Measurements from ENCODE around the gene RPUSD1.
"Not testable (repeated sequence)": the region's sequence is repeated elsewhere in the genome, so short reads cannot be mapped to it uniquely, and the experiment has no call there.

DNA sequence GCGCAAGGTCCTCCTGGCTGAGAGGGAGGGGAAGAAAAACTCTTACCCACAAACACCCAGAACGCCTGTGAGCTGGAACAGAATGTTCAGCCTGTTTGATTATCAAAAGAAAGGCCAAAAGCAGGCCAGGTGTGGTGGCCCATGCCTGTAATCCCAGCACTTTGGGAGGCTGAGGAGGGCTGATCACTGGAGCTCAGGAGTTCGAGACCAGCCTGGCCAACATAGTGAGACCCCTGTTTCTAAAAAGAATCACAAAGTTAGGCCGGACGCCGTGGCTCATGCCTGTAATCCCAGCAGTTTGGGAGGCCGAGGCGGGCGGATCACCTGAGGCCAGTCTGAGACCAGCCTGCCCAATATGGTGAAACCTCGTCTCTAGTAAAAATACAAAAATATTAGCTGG is 11.9 kb downstream of the RPUSD1 start:
- TF ChIP-seq, protein P1, sequence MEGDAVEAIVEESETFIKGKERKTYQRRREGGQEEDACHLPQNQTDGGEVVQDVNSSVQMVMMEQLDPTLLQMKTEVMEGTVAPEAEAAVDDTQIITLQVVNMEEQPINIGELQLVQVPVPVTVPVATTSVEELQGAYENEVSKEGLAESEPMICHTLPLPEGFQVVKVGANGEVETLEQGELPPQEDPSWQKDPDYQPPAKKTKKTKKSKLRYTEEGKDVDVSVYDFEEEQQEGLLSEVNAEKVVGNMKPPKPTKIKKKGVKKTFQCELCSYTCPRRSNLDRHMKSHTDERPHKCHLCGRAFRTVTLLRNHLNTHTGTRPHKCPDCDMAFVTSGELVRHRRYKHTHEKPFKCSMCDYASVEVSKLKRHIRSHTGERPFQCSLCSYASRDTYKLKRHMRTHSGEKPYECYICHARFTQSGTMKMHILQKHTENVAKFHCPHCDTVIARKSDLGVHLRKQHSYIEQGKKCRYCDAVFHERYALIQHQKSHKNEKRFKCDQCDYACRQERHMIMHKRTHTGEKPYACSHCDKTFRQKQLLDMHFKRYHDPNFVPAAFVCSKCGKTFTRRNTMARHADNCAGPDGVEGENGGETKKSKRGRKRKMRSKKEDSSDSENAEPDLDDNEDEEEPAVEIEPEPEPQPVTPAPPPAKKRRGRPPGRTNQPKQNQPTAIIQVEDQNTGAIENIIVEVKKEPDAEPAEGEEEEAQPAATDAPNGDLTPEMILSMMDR (IDR thresholded peaks at IDR 0.05) = not testable (repeated sequence)
- not testable (repeated sequence) for TF ChIP-seq ZNF671 (CRISPR knock-in tag; IDR thresholded peaks at IDR 0.05); MXD4 (CRISPR knock-in tag; IDR thresholded peaks at IDR 0.05; ENCODE audit: borderline replicate concordance); ZNF121 (CRISPR knock-in tag; IDR thresholded peaks at IDR 0.05); FOXP4 (CRISPR knock-in tag; IDR thresholded peaks at IDR 0.05); NFYB (CRISPR knock-in tag; conservative IDR thresholded peaks at IDR 0.05; ENCODE audit: low read depth)
- TF ChIP-seq, protein P2, sequence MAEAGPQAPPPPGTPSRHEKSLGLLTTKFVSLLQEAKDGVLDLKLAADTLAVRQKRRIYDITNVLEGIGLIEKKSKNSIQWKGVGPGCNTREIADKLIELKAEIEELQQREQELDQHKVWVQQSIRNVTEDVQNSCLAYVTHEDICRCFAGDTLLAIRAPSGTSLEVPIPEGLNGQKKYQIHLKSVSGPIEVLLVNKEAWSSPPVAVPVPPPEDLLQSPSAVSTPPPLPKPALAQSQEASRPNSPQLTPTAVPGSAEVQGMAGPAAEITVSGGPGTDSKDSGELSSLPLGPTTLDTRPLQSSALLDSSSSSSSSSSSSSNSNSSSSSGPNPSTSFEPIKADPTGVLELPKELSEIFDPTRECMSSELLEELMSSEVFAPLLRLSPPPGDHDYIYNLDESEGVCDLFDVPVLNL (CRISPR knock-in tag; IDR thresholded peaks at IDR 0.05; ENCODE audit: borderline replicate concordance, low read depth) = not testable (repeated sequence)
